ENCODE data around the gene MFAP4.

DNA sequence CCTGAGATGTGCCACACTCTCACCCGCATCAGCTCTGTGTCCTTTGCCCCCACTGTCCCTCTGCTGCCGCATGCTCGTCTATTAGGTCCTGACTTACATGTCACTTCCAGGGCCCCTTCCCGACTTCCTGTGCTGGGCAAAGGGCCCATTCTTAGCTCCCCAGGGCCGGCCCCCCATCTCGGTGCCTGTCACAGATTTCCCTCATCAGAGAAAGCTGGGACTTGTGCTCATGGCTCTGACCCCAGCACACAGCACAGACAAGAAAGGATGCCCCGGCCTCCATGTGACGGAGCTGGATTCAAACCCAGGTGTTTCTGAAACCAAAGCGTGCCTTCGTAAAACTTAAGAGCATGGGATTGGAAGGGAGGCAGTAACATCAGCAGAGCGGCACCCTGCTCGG is 14.6 kb downstream of the MFAP4 start:
- TF ChIP-seq ZNF274 (IDR thresholded peaks at IDR 0.05; ENCODE audit: low read depth, low read length) (no peak), YY1 (IDR thresholded peaks at IDR 0.05; ENCODE audit: insufficient read depth, insufficient read length) (no peak), SUZ12 (IDR thresholded peaks at IDR 0.05; ENCODE audit: extremely low read depth, insufficient read depth, insufficient read length) (no peak)
